ENCODE results near the gene EHMT1.

The EHMT1 gene

DNA sequence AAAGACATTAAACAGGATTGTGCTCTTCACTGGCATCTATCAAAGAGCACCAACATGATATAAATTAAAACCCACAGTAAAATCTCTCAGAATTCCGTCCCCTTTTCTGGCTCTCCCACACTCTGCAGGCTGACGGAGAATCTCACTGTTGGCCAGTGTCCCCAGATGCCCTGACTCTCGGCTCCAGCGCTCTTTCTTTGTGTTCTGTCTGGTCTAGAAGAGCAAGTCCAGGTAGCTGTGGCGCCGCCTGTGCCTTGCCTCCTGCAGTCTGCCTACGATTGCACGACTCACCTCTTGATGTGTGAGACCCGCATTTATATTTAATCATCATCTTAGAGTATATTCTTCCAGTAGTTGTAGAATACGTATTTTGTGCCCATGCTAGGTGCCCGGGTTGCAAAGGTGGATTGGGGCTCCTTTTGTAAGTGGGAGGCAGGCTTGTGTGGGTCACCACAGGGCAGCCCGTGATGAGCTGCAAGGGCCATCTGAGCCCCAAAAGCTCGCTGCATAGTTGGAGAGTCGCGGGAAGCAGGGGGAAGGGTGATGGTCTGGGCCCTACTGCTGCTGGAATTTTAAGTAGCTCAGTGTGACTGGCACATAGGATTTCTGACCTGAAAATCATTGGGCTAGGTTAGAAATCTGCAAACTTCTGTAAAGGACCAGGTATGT lies 55.6 kb downstream of the EHMT1 start:
- DNase-seq (ENCODE audit: low read depth): no peak

DNA sequence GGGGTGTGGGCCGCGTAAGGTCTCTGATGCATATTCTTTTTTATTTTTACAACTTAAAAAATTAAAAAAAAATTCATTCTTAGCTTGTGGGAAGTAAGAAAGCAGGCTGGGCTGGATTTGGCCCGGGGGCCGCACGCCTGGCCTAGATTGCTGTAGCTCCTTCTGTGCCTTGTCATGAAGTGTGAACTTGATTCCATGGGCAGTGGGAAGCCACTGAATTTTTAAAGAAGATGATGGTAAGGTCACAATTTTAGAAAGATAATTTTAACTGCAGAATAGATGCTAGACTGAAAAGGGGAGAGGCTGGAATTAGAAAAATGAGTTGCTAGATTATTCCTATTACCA lies 56.1 kb downstream of the EHMT1 start:
- DNase-seq (ENCODE audit: low read depth): no peak

DNA sequence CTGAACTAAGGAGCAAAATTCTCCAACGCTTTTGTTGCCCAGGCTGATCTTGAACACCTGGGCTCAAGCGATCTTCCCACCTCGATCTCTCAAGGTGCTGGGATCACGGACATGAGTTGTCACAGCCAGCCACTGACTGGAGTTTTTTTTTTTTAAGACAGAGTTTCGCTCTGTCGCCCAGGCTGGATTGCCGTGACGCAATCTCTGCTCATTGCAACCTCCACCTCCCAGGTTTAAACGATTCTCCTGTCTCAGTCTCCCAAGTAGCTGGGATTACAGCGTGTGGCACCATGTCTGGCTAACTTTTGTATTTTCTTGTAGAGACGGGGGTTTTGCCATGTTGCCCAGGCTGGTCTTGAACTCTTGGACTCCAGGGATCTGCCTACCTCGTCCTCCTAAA lies 58.2 kb downstream of the EHMT1 start:
- no peak for DNase-seq (ENCODE audit: low read depth)

DNA sequence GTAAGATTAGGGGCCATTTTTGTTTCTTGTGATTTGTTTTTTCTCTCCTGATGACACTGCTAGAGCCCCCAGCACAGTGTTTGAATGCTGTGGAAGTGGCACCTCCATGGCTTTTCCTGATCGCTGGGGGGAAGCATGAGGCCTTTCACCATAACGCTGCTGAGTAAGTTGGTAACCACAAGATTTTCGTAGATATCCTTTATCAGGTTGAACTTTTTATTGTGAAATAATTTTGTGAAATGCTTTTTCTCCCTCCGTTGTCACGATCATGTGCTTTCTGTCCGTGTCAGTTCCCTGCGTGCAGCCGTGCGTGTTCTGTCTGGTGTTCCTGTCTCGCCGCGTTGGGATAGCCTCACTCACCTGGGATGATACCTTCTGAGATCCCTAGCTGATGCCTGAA lies 59.4 kb downstream of the EHMT1 start:
- no peak for DNase-seq (ENCODE audit: low read depth)

DNA sequence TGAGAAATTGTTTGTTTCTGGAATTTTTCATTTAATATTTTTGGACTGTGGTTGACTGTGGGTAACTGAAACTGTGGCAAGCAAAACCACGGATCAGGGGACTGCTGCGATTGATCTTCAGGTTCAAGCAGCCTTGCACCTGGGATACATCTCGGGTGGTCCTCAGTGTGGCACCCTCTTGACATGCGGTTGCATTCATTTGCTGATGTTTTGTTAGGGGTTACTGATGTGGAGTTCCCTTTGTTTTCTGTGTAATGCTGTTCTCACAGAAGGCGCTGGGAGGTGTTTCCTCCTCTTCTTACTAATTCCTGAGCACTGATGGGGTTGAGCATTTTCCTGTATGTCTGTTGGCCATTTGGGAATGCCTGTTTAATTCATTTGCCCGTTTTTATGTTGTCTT lies 60.4 kb downstream of the EHMT1 start:
- no peak for DNase-seq (ENCODE audit: low read depth)

DNA sequence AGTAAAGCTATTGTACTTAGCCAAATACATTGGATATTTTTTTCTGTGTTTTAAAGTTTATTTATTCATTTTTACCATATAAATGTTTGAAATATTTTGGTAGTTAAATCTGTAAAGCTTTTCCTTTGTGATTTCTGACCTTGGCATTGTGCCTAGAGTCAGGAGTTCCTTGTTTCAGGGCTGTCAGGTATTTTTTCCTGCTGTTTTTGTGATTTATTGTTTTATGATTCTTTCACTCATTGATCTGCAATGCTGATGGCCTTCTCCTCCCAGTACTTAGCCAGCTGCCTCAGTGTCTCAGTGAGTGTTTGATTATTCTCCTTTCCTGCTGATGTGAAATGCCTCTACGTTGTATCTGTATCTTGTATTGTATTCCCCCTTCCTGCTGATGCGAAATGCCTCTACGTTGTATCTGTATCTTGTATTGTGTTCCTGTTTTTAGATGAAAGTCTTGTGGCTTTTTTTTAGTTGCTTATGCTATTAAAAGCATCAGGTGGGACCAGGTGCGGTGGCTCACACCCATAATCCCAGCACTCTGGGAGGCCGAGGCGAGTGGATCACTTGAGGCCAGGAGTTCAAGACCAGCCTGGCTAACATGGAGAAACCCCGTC lies 61.0 kb downstream of the EHMT1 start:
- DNase-seq (ENCODE audit: low read depth): no peak

DNA sequence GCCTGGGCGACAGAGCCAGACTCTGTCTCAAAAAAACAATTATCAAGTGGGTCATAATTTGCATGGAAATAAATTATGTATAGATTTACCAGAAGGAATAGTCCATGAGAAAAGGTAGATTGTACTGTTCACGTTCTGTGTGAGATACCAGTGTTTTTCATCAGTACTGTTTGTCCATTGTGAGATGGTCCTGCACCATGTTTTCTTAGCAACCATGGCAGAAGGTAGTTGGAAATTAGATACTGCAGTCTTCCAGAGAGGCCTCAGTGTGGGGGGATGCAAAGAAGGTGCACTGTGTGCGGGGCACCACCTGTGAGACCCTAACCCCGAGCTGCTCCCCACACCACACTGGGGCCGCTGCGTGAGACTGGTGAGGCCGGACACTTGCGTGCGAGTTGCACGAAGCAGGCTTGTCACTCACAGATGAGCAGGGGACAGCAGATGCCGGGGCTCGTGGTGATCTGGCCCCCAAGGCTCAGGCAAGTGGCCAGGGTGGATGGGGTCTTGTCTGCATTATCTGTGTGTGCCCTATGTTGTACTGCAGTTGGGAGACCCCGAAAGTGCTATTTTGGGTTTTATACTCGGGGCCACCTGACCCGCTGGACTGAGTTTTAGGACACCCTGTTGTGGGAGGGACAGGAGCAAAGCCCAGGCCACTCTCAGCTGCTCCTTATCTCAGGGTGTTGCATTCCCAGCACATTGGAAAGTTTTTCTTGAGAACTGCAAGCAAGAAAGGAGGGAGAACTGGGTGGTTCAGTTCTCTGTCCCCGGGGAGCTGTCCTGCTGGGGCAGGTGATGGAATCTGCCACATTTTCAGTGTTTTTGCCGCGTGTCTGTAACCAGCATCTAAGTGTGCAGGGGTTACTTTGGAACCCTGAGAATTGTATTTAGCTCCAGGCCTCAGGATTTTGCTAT lies 61.9 kb downstream of the EHMT1 start:
- DNase-seq (ENCODE audit: low read depth): no peak

DNA sequence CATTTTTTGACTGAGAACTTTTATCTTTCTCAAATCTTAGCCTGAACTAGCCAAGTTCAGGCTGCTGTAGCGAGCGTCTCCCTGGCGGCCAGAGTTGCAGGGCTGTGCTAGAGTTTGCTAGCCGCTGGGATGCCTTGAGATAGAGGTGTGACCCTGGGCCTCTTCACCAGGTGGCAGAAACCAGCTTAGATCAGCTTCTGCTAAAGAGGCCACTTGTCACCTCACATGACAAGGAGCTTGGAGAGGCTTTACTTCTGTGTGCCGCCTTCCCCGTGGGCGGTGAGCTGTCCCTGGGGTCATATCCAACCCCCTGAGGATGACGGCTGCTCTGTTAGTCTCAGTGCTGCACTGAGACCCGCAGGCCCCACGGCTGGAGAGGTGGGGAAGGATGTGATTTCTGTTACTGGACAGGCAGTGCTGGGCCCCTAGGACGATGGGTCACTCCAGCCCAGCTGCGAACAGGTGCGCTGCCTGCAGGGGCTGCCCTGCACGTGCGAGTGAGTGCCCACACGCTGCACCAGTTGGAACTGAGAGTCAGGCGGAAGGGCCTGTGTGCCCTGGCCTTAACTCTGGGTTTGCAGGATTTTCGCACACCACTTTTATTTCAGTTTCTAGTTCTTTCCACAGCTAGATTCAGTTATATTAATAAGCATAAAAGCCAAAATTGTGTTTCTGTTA lies 63.8 kb downstream of the EHMT1 start:
- no peak for DNase-seq (ENCODE audit: low read depth)

DNA sequence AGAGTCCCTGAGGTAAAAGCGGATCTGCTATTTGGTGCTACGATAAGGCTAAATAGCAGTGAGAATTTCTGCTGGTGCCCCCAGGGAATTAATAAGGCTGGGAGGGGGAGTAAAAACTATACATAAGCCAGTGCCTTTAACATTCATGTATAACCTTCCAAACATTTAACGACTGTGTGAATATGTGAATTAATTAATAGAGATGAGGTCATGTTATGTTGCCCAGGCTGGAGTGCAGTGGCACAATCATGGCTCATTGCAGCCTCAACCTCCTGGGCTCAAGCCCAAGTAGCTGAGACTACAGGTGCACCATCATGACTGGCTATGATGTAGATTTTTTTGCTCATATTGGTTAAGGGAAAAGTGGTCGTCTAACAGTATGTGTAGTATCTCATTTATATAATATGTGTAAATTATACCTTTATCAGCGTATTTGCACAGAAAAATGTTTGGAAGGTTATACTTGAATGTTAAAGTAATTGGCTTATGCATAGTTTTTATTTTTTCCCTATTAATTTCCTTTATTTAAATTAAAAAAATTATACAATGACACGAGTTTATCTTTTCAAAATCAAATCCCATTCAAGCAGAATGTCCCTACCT lies 64.6 kb downstream of the EHMT1 start:
- DNase-seq (ENCODE audit: low read depth): no peak

DNA sequence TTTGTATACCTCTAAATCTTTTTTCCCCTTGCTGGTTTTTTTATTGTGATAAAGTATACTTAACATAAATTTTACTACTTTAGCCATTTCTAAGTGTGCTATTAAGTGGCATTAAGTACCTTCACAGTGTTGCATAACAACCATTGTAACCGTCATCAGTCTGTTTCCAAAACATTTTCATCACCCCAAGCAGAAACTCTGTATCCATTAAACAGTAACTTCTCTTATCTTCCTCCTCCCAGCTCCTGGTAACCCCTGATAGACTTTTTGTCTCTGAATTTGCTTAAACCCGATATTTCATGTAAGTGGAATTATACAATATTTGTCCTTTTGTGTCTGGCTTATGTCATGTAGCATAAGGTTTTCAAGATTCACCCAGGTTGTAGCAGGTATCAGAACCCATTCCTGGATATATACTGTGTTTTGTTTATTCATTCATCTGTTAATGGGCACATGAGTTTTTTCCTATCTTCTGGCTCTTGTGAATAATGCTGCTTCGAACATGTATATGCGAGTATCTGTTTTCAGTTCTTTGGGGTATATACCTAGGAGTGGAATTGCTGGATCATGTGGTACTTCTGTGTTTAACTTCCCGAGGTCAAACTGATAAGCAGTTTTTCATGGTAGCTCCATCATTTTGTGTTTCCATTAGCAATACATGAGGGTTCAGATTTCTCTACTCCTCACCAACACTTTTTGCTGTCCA lies 66.4 kb downstream of the EHMT1 start:
- DNase-seq (ENCODE audit: low read depth): no peak

DNA sequence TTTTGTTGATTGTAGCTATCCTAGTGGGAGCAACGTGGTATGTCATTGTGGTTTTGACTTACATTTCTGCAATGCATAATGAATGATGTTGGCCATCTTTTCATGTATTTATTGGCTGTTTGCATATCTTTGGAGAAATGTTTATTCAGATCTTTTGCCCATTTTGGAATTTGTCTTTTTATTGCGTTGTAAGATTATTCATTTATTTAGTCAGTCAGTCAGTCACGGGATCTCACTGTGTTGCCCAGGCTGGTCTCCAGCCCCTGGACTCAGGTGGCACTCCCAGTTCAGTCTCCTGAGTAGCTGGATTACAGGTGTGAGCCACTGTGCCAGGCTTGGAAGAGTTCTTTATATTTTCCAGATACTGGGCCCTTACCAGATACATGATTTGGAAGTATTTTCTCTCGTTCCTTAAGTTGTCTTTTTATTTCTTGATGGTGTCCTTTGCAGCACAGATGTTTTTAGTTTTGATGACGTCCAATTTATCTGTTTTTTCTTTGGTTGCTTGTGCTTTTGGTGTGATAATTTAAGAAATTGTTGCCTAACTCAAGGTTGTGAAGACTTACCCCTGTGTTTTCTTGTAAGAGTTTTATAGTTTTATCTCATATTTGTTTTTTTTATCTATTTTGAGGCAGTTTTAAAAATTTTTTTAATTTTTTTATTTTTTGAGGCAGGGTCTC lies 67.1 kb downstream of the EHMT1 start:
- no peak for DNase-seq (ENCODE audit: low read depth)

DNA sequence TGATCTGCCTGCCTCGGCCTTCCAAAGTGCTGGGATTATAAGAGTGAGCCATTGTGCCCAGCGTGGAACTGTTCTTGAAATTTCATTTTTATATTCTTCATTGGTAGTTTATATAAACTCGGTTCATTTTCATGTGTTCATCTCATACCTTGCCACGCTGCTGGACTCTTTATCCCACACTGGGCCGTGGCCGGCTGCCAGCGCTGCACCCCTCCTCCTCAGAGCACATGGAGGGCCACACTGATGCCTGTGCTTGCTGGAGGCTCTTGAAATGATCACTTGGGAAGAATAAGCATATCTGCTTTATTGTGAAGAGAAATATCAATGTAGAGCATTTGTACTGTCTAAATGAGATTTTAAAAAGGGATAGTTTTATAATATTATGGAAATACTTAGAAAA lies 69.5 kb downstream of the EHMT1 start:
- DNase-seq (ENCODE audit: low read depth): no peak

DNA sequence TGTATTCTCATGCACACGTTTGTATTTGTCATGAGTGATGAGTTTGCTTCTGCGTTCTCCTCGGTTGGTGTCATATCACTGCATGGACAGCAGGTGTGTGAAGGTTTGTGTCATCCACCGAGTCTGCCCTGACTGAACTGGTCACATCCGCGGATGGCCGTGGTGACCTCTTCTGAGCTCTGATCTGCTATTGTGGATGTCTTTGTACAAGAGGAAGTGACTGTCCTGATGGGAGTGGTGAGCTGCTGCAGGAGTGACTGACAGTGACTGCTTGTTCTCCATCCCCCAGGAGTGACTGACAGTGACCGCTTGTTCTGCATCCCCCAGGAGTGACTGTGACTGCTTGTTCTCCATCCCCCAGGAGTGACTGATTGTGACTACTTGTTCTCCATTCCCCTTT lies 69.9 kb downstream of the EHMT1 start:
- DNase-seq (ENCODE audit: low read depth): no peak

DNA sequence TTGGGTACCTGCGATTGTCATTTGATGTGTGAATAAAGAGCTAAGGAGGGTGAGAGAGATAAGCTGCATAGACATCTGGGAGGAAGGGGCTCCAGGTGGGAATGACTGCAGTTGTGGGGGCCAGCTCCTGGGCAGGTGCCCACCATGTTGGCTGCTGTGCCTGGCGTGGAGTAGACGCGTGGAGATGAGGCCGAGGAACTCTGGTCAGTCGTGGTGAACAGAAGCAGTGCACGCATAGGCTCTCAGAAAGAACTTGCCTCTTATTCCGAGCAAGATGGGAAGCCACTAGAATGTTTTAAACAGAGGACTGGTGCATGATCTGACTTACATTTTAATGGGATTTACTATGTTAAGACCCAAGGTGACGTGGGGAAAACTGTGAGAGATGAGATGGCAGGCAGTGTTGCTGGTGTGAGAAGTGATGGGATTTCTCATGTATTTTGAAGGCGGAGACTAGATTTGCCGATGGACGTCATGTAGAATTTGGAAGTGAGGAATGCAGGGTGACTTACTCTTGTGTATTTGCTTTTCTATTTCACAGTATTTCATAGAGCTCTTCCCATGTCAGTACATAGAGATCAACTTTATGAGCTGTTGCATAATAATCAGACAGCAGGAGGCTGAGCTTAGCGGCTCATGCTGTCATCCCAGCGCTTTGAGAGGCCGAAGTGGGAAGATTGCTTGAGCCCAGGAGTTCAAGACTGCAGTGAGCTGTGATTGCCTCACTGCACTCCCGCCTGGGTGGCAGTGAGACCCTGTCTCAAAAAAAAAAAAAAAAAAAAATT lies 71.1 kb downstream of the EHMT1 start:
- no peak for DNase-seq (ENCODE audit: low read depth)

DNA sequence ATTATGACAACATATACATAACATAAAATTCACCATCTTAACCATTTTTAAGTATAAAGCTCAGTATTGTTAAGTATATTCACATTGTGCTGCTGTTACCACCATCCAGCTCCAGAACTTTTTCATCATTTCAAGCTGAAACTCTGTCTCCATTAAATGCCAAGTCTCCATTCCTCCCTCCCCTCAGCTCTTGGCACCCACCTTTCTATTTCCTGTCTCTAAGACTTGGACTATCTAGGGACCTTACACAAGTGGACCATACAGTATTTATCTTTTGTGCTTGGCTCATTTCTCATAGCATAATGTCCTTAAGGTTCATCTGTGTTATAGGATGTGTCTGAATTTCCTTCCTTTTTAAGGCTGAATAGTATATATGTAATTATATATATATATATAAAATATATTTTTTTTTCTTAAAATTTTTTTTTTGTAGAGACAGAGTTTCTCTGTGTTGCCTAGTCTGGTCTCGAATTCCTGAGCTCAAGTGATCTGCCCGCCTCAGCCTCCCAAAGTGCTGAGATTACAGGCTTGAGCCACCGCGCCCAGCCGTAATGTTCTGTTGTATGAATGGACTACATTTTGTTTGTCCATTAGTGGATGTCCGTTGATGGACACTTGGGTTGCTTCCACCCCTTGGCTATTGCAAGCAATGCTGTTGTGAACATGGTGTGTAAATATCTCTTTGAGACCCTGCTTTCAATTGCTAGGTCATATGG lies 72.3 kb downstream of the EHMT1 start:
- DNase-seq (ENCODE audit: low read depth): no peak

DNA sequence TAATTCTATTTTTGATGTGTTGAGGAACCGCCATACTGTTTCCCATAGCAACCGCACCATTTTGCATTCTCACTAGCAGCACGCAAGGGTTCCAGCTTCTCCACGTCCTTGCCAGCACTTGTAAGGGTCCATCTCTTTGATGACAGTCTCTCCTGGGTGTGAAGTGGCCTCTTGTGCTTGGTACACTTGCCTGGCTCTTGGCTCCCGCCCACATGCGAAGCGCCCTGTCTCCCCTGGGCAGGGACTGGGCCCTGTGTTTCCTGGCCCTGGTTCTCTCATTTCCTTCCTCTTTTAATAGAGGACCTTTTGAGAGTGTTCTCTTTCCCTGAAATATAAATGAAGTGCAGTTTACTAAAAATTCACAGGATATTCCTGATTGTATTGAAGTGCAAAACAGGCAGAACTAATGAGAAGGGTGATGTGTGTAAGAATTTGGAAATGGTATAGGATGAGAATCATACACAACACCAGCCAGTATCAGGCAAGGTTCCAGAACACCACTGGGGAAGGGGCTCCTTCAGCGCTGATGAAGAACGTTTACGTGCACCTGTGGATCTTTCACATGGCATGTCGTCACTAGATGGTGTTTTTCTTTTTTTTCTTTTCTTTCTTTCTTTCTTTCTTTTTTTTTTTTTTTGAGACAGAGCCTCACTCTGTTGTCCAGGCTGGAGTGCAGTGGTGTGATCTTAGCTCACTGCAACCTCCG lies 73.0 kb downstream of the EHMT1 start:
- DNase-seq (ENCODE audit: low read depth): no peak

DNA sequence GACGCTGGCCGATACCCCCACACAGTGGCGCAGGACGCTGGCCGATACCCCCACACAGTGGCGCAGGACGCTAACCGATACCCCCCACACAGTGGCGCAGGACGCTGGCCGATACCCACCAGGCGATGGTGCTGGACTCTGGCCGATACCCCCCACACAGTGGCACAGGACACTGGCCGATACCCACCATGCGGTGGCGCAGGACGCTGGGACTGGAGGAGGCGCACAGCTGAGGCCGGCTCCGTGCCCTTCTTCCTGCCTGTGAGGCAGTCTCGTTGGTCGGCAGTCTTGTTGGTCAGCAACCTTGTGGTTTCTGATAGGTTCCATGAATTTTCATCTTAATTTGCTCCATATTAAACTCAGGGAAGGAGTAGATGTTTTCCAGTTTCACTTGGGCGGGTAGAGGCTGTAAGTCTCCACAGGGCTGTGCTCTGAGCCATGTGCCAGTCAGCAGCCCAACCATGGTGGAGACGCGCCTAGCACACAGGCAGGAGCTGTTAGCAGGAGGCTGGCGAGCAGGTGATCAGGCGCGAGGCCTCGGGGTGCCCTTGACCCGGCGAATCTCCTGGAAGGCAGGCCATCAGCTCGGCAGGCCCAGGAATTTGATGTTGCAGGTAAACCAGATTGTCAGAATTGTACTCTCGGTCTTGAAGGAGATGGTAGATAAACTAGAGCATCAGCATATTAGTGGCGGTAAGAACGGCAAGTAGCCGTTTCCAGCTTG lies 75.6 kb downstream of the EHMT1 start:
- DNase-seq (ENCODE audit: low read depth): no peak

Measured in activated T-cell treated with anti-CD3 and anti-CD28 coated beads for 24 hours (primary cell).